Mesothelial cell of epicardium (in vitro differentiated cells): Measurements from ENCODE around the gene SV2A. TPM values are rescaled to one million over a fixed set of nuclear protein-coding genes. Genes with fewer than 3 reads are reported as not detected.
"Not testable (repeated sequence)": the region's sequence is repeated elsewhere in the genome, so short reads cannot be mapped to it uniquely, and the experiment has no call there.

Experiments used
- DNase-seq, 2 experiments: peaks; one replicate each; pipeline ENCODE4 v3.0.0; 2021; ENCODE audit warnings: low spot score in 2 of 2; ENCODE audit not compliant: unreplicated experiment in 2 of 2
- H3K27ac Mint-ChIP-seq: 2 replicates; pipeline ENCODE4 v1.8.0; 2021; ENCODE audit warnings: mixed read lengths
- H3K27me3 Mint-ChIP-seq: 2 replicates; pipeline ENCODE4 v1.8.0; 2021; ENCODE audit warnings: low read depth, mixed read lengths
- H3K36me3 Mint-ChIP-seq: 2 replicates; pipeline ENCODE4 v1.8.0; 2021; ENCODE audit warnings: mixed read lengths
- H3K4me1 Mint-ChIP-seq: 2 replicates; pipeline ENCODE4 v1.8.0; 2021; ENCODE audit warnings: mixed read lengths
- H3K4me3 Mint-ChIP-seq: 2 replicates; pipeline ENCODE4 v1.8.0; 2021; ENCODE audit warnings: mild to moderate bottlenecking, moderate library complexity, mixed read lengths
- H3K9me3 Mint-ChIP-seq: 2 replicates; pipeline ENCODE4 v1.8.0; 2021; ENCODE audit warnings: mixed read lengths
- CTCF ChIP-seq: fragments of 200-600 bp; sonication (generic); IDR thresholded peaks from one replicate; pipeline ENCODE4 v1.5.0; 2021; ENCODE audit warnings: antibody characterized with exemption; ENCODE audit not compliant: unreplicated experiment
- total RNA-seq: library from RNA; stranded (reverse); gene quantifications from 3 replicates; pipeline ENCODE4 v1.2.1, GENCODE V29; 2021

The SV2A gene
- total RNA-seq, 1 donor from 2014 or later: 20.3 TPM

GRCh38 chr1:149877211-149877946 lies 40.3 kb downstream of the SV2A start:
- no peaks in the 10 kb centered on the region for H3K36me3 Mint-ChIP-seq
- H3K4me1 Mint-ChIP-seq: no peaks in the 10 kb centered on the region
- no peak for TF ChIP-seq CTCF
- no peaks in the 10 kb centered on the region for H3K27me3 Mint-ChIP-seq
- no peak for DNase-seq
- H3K9me3 Mint-ChIP-seq: no peaks in the 10 kb centered on the region
- no peak overlapping the region for H3K27ac Mint-ChIP-seq
- no peak overlapping the region for H3K4me3 Mint-ChIP-seq

- not testable (repeated sequence) for DNase-seq, H3K27me3 Mint-ChIP-seq, H3K4me1 Mint-ChIP-seq, H3K4me3 Mint-ChIP-seq, H3K9me3 Mint-ChIP-seq, H3K27ac Mint-ChIP-seq, H3K36me3 Mint-ChIP-seq
These were observed 44.6 kb downstream of the SV2A start for GRCh38 chr1:149873060-149873459.

GRCh38 chr1:149866887-149867286 lies 50.8 kb downstream of the SV2A start:
- not testable (repeated sequence) for DNase-seq, H3K4me3 Mint-ChIP-seq, H3K4me1 Mint-ChIP-seq, H3K27ac Mint-ChIP-seq, H3K36me3 Mint-ChIP-seq, H3K9me3 Mint-ChIP-seq, H3K27me3 Mint-ChIP-seq

GRCh38 chr1:149861497-149862054 lies 56.1 kb downstream of the SV2A start:
- H3K4me3 Mint-ChIP-seq, H3K9me3 Mint-ChIP-seq, H3K27me3 Mint-ChIP-seq, H3K36me3 Mint-ChIP-seq, DNase-seq, H3K4me1 Mint-ChIP-seq, H3K27ac Mint-ChIP-seq: not testable (repeated sequence)

- not testable (repeated sequence) for H3K27ac Mint-ChIP-seq, H3K9me3 Mint-ChIP-seq, H3K4me1 Mint-ChIP-seq
These were observed 56.8 kb downstream of the SV2A start for GRCh38 chr1:149860684-149861496.

GRCh38 chr1:149860271-149860670 lies 57.4 kb downstream of the SV2A start:
- H3K9me3 Mint-ChIP-seq, DNase-seq, H3K4me3 Mint-ChIP-seq, H3K4me1 Mint-ChIP-seq, H3K27me3 Mint-ChIP-seq, H3K36me3 Mint-ChIP-seq, H3K27ac Mint-ChIP-seq: not testable (repeated sequence)

More at GRCh38 chr1:149860684-149861496, 56.8 kb downstream of the SV2A start:
- not testable (repeated sequence) for DNase-seq, H3K27me3 Mint-ChIP-seq, H3K4me3 Mint-ChIP-seq, H3K36me3 Mint-ChIP-seq

Other genes with a start within 250 kb of the SV2A start
- gene FCGR1A, start 135.2 kb downstream of the SV2A start, total RNA-seq: not detected in 3 replicates
- gene BOLA1, start 18.3 kb downstream of the SV2A start, total RNA-seq: 11.6 to 12.4 TPM (median 11.7 TPM) in 3 replicates
- gene SF3B4, start 10.0 kb upstream of the SV2A start, total RNA-seq: 68.7 to 72.8 TPM (median 69.2 TPM) in 3 replicates
- 35.1 to 39.3 TPM (median 37.4 TPM) in 3 replicates for gene MTMR11, start 19.0 kb upstream of the SV2A start, total RNA-seq
- gene OTUD7B, start 92.9 kb upstream of the SV2A start, total RNA-seq: 48.5 to 50.7 TPM (median 48.9 TPM) in 3 replicates
- gene VPS45, start 149.9 kb upstream of the SV2A start, total RNA-seq: 51.3 to 56.5 TPM (median 53.0 TPM) in 3 replicates
- 80.1 to 84.5 TPM (median 81.8 TPM) in 3 replicates for gene PLEKHO1, start 232.1 kb upstream of the SV2A start, total RNA-seq